Osteocyte (in vitro differentiated cells): ENCODE measurements around the gene SGPL1. TPM values are rescaled to one million over a fixed set of nuclear protein-coding genes. Genes with fewer than 3 reads are reported as not detected.

Experiments
- DNase-seq: peaks from one replicate; pipeline ENCODE4 v3.0.0; 2021; ENCODE audit warnings: mixed read lengths; ENCODE audit not compliant: unreplicated experiment; ENCODE audit errors: extremely low spot score
- H3K27ac Mint-ChIP-seq: one replicate; pipeline ENCODE4 v1.8.0; 2021; ENCODE audit warnings: mild to moderate bottlenecking, mixed read lengths; ENCODE audit not compliant: unreplicated experiment
- H3K27me3 Mint-ChIP-seq: one replicate; pipeline ENCODE4 v1.8.0; 2021; ENCODE audit warnings: mixed read lengths; ENCODE audit not compliant: unreplicated experiment
- H3K36me3 Mint-ChIP-seq: one replicate; pipeline ENCODE4 v1.8.0; 2021; ENCODE audit warnings: mixed read lengths; ENCODE audit not compliant: unreplicated experiment
- H3K4me1 Mint-ChIP-seq: one replicate; pipeline ENCODE4 v1.8.0; 2021; ENCODE audit warnings: mixed read lengths; ENCODE audit not compliant: unreplicated experiment
- H3K4me3 Mint-ChIP-seq: one replicate; pipeline ENCODE4 v1.8.0; 2021; ENCODE audit warnings: mild to moderate bottlenecking, moderate library complexity, mixed read lengths; ENCODE audit not compliant: unreplicated experiment
- H3K9me3 Mint-ChIP-seq: one replicate; pipeline ENCODE4 v1.8.0; 2021; ENCODE audit warnings: mixed read lengths; ENCODE audit not compliant: unreplicated experiment
- CTCF ChIP-seq: fragments of 200-600 bp; sonication (generic); IDR thresholded peaks from 2 replicates; pipeline ENCODE4 v1.5.0; 2021; ENCODE audit warnings: antibody characterized with exemption, mild to moderate bottlenecking, moderate library complexity
- total RNA-seq: library from RNA; stranded (reverse); gene quantifications from 2 replicates; pipeline ENCODE4 v1.2.1, GENCODE V29; 2021

The SGPL1 gene
- total RNA-seq, 1 donor from 2014 or later = 58.1 TPM

- H3K4me3 Mint-ChIP-seq = no peak overlapping the region
- H3K36me3 Mint-ChIP-seq = no peaks in the 10 kb centered on the region
- no peaks in the 10 kb centered on the region for H3K9me3 Mint-ChIP-seq
- TF ChIP-seq CTCF = no peak
- H3K27ac Mint-ChIP-seq = no peak overlapping the region
- peak; percentile 63 for DNase-seq
- no peaks in the 10 kb centered on the region for H3K4me1 Mint-ChIP-seq
- H3K27me3 Mint-ChIP-seq = peaks cover 4% of the 10 kb centered on the region
Observed at GRCh38 chr10:70774810-70775678, 40.7 kb upstream of the SGPL1 start.

- no peaks in the 10 kb centered on the region for H3K4me1 Mint-ChIP-seq
- no peaks in the 10 kb centered on the region for H3K27me3 Mint-ChIP-seq
- H3K36me3 Mint-ChIP-seq = no peaks in the 10 kb centered on the region
- no peaks in the 10 kb centered on the region for H3K9me3 Mint-ChIP-seq
- peak; percentile 79 for DNase-seq
- H3K4me3 Mint-ChIP-seq = no peak overlapping the region
- H3K27ac Mint-ChIP-seq = no peak overlapping the region
- TF ChIP-seq CTCF = no peak
Observed at GRCh38 chr10:70775679-70776454, 39.9 kb upstream of the SGPL1 start.

- DNase-seq = peak; percentile 70
- H3K4me3 Mint-ChIP-seq = no peak overlapping the region
- H3K27me3 Mint-ChIP-seq = no peaks in the 10 kb centered on the region
- H3K4me1 Mint-ChIP-seq = no peaks in the 10 kb centered on the region
- TF ChIP-seq CTCF = no peak
- H3K9me3 Mint-ChIP-seq = no peaks in the 10 kb centered on the region
- no peak overlapping the region for H3K27ac Mint-ChIP-seq
- H3K36me3 Mint-ChIP-seq = no peaks in the 10 kb centered on the region
Observed at GRCh38 chr10:70776455-70777005, 39.2 kb upstream of the SGPL1 start.

GRCh38 chr10:70777063-70777875 is 38.5 kb upstream of the SGPL1 start:
- Mint-ChIP-seq H3K27me3 (no peaks in the 10 kb centered on the region), H3K4me1 (no peaks in the 10 kb centered on the region), H3K36me3 (no peaks in the 10 kb centered on the region), H3K27ac (no peak overlapping the region), H3K4me3 (no peak overlapping the region), H3K9me3 (no peaks in the 10 kb centered on the region)
- DNase-seq = peak; percentile 75
- no peak for TF ChIP-seq CTCF
